SU-DHL-6 (cell line): ENCODE data around the gene GJA9.
A peak's percentile ranks its signal among the peaks of the same experiment; 100 is the strongest.

ENCODE experiments used
- H2AFZ ChIP-seq: fragments of 200-600 bp; sonication (generic); 2 replicates; pipeline ENCODE4 v1.6.1; 2014; ENCODE audit warnings: low read depth, mild to moderate bottlenecking, moderate library complexity, mixed read lengths, antibody characterized with exemption, low read length; ENCODE audit not compliant: severe bottlenecking
- H3F3A ChIP-seq: fragments of 200-600 bp; shearing (Covaris generic); 2 replicates; pipeline ENCODE4 v1.6.0; 2016; ENCODE audit warnings: antibody characterized with exemption, mild to moderate bottlenecking; ENCODE audit not compliant: insufficient read depth
- H3K27ac ChIP-seq: fragments of 200-600 bp; sonication (generic); 2 replicates; pipeline ENCODE4 v1.5.1; 2016; ENCODE audit warnings: low read depth, mild to moderate bottlenecking, low read length, moderate library complexity, mixed read lengths
- H3K27me3 ChIP-seq: fragments of 200-600 bp; sonication (generic), shearing (Covaris generic); 2 replicates; pipeline ENCODE4 v1.6.0; 2014; ENCODE audit warnings: mild to moderate bottlenecking, low read length
- H3K36me3 ChIP-seq: fragments of 200-600 bp; sonication (generic); 2 replicates; pipeline ENCODE4 v1.6.1; 2014; ENCODE audit warnings: mild to moderate bottlenecking, low read length, mixed read lengths
- H3K4me2 ChIP-seq: fragments of 300-600, 200-600 bp; shearing (Covaris generic), sonication (generic); 2 replicates; pipeline ENCODE4 v1.6.0; 2014; ENCODE audit warnings: low read length, low read depth, mild to moderate bottlenecking; ENCODE audit not compliant: poor library complexity, severe bottlenecking
- H3K4me3 ChIP-seq: fragments of 200-600 bp; sonication (generic); 2 replicates; pipeline ENCODE4 v1.5.1; 2014; ENCODE audit warnings: antibody characterized with exemption, low read length, mild to moderate bottlenecking, mixed read lengths; ENCODE audit not compliant: insufficient read depth, poor library complexity, severe bottlenecking
- H3K79me2 ChIP-seq: fragments of 200-600 bp; sonication (generic); 2 replicates; pipeline ENCODE4 v1.6.1; 2014; ENCODE audit warnings: mild to moderate bottlenecking, low read length, moderate library complexity; ENCODE audit not compliant: insufficient read depth
- H3K9ac ChIP-seq: fragments of 200-600 bp; sonication (generic); 2 replicates; pipeline ENCODE4 v1.7.0; 2014; ENCODE audit warnings: mild to moderate bottlenecking, low read length
- H3K9me2 ChIP-seq: fragments of 200-600 bp; sonication (generic); replicated peaks from 2 replicates; pipeline ENCODE4 v1.6.1; 2014; ENCODE audit warnings: low read length; ENCODE audit not compliant: insufficient read depth
- H3K9me3 ChIP-seq: fragments of 200-600 bp; sonication (generic); 2 replicates; pipeline ENCODE4 v1.6.1; 2014; ENCODE audit warnings: low read length, mixed read lengths; ENCODE audit not compliant: insufficient read depth
- H4K20me1 ChIP-seq: fragments of 200-600 bp; sonication (generic); 2 replicates; pipeline ENCODE4 v1.6.1; 2014; ENCODE audit warnings: low read depth, mild to moderate bottlenecking, antibody characterized with exemption, low read length, moderate library complexity, mixed read lengths
- CTCF ChIP-seq: fragments of 200-600 bp; sonication (generic); IDR thresholded peaks from one replicate; pipeline ENCODE4 v1.5.1; 2017; ENCODE audit warnings: antibody characterized with exemption, mild to moderate bottlenecking, low read length, moderate library complexity; ENCODE audit not compliant: insufficient read depth, poor library complexity, severe bottlenecking
- EZH2phosphoT487 ChIP-seq: fragments of 200-600 bp; sonication (generic), shearing (Covaris generic); conservative IDR thresholded peaks from 2 replicates; pipeline ENCODE4 v1.6.1; 2018; ENCODE audit warnings: mild to moderate bottlenecking, antibody characterized with exemption, low read length, moderate library complexity, mixed read lengths

The GJA9 gene

GRCh38 chr1:38834937-38835827, 46.2 kb downstream of the GJA9 start:
- no peak overlapping the region for H3K4me3 ChIP-seq
- no peaks in the 10 kb centered on the region for H3K27me3 ChIP-seq
- no peaks in the 10 kb centered on the region for H3K9me3 ChIP-seq
- no peaks in the 10 kb centered on the region for H4K20me1 ChIP-seq
- no peak overlapping the region for H3K27ac ChIP-seq
- no peaks in the 10 kb centered on the region for H3K79me2 ChIP-seq
- no peaks in the 10 kb centered on the region for H3F3A ChIP-seq
- no peaks in the 10 kb centered on the region for H3K36me3 ChIP-seq
- no peaks in the 10 kb centered on the region for H3K9me2 ChIP-seq
- H2AFZ ChIP-seq: no peak overlapping the region
- H3K9ac ChIP-seq: no peak overlapping the region
- no peak for TF ChIP-seq EZH2phosphoT487
- peak; percentile 56 for TF ChIP-seq CTCF
- no peak overlapping the region for H3K4me2 ChIP-seq

GRCh38 chr1:38834221-38834782, 47.1 kb downstream of the GJA9 start:
- Histone ChIP-seq H3F3A (no peaks in the 10 kb centered on the region), H3K79me2 (no peaks in the 10 kb centered on the region), H2AFZ (no peak overlapping the region), H3K27ac (no peak overlapping the region), H3K4me3 (no peak overlapping the region), H4K20me1 (no peaks in the 10 kb centered on the region), H3K9me2 (no peaks in the 10 kb centered on the region), H3K9ac (no peak overlapping the region), H3K4me2 (no peak overlapping the region), H3K9me3 (no peaks in the 10 kb centered on the region), H3K36me3 (no peaks in the 10 kb centered on the region), H3K27me3 (no peaks in the 10 kb centered on the region)
- no peak for TF ChIP-seq EZH2phosphoT487
- no peak for TF ChIP-seq CTCF

GRCh38 chr1:38833146-38833545, 48.2 kb downstream of the GJA9 start:
- no peak overlapping the region for H3K4me3 ChIP-seq
- TF ChIP-seq EZH2phosphoT487 (no peak), CTCF (no peak)
- H3K79me2 ChIP-seq: no peaks in the 10 kb centered on the region
- H3K9ac ChIP-seq: no peak overlapping the region
- H3K36me3 ChIP-seq: no peaks in the 10 kb centered on the region
- no peaks in the 10 kb centered on the region for H3K9me2 ChIP-seq
- H3K27ac ChIP-seq: no peak overlapping the region
- no peaks in the 10 kb centered on the region for H3K27me3 ChIP-seq
- H3K4me2 ChIP-seq: no peak overlapping the region
- no peaks in the 10 kb centered on the region for H3K9me3 ChIP-seq
- H2AFZ ChIP-seq: no peak overlapping the region
- no peaks in the 10 kb centered on the region for H4K20me1 ChIP-seq
- H3F3A ChIP-seq: no peaks in the 10 kb centered on the region
